Measurements from ENCODE around the gene C11orf24. TPM values are rescaled to one million over a fixed set of nuclear protein-coding genes. Genes with fewer than 3 reads are reported as not detected.
A peak's percentile ranks its signal among the peaks of the same experiment; 100 is the strongest.

Gene C11orf24
- total RNA-seq, 2 experiments from 2014 or later: 8.0 to 8.5 TPM

GRCh38 chr11:68282141-68282860 lies 10.5 kb upstream of the C11orf24 start:
- intact Hi-C loops (cut with DNase I, micrococcal nuclease): no loop called here
- peak; percentile 26 for ATAC-seq (ENCODE audit: poor library complexity)
- POLR2A ChIA-PET: interaction anchor here (1.2 kb wide), 1 partner anchor 10 kb away, joined by 4 read pairs; the partner anchor contains the start of gene C11orf24

GRCh38 chr11:68279676-68280075 lies 7.9 kb upstream of the C11orf24 start:
- Histone ChIP-seq H3K36me3 (ENCODE audit: insufficient read depth, low read length) (no peaks in the 10 kb centered on the region), H3K4me3 (ENCODE audit: low read length) (no peak overlapping the region), H3K4me1 (ENCODE audit: insufficient read depth, low read length) (peaks cover 12% of the 10 kb centered on the region), H3K27ac (ENCODE audit: low read depth in 1 of 2, low read length in 2 of 2) (no peak overlapping the region), H3K27me3 (ENCODE audit: control insufficient read depth in 1 of 2, insufficient read depth in 2 of 2, low read length in 2 of 2) (peaks cover 0 to 2% of the 10 kb centered on the region in 2 experiments), H3K9me3 (ENCODE audit: control insufficient read depth in 1 of 2, insufficient read depth in 1 of 2, low read length in 2 of 2) (no peaks in the 10 kb centered on the region)
- Mint-ChIP-seq H3K4me1 (ENCODE audit: low read depth) (peaks cover 18% of the 10 kb centered on the region), H3K36me3 (ENCODE audit: low read depth) (no peaks in the 10 kb centered on the region), H3K4me3 (no peak overlapping the region), H3K27ac (no peak overlapping the region), H3K27me3 (peaks cover 6% of the 10 kb centered on the region), H3K9me3 (no peaks in the 10 kb centered on the region)
- DNase-seq: no peak
- intact Hi-C loops (cut with DNase I, micrococcal nuclease): no loop called here
- ATAC-seq (ENCODE audit: poor library complexity): no peak
- no peak for TF ChIP-seq CTCF (IDR thresholded peaks at IDR 0.05)
- ChIA-PET CTCF (no interaction called here), POLR2A (interaction anchor here (1.0 kb wide), 1 partner anchor 8 kb away, joined by 4 read pairs; the partner anchor contains the start of gene C11orf24)

More at GRCh38 chr11:68282141-68282860, 10.5 kb upstream of the C11orf24 start:
- Mint-ChIP-seq H3K27me3 (peaks cover 8% of the 10 kb centered on the region), H3K27ac (no peak overlapping the region), H3K4me3 (peak overlapping the region; percentile 44), H3K36me3 (ENCODE audit: low read depth) (no peaks in the 10 kb centered on the region), H3K9me3 (no peaks in the 10 kb centered on the region), H3K4me1 (ENCODE audit: low read depth) (peaks cover 20% of the 10 kb centered on the region)
- Histone ChIP-seq H3K36me3 (ENCODE audit: insufficient read depth, low read length) (no peaks in the 10 kb centered on the region), H3K9me3 (ENCODE audit: control insufficient read depth in 1 of 2, insufficient read depth in 1 of 2, low read length in 2 of 2) (no peaks in the 10 kb centered on the region), H3K4me1 (ENCODE audit: insufficient read depth, low read length) (peaks cover 12% of the 10 kb centered on the region), H3K4me3 (ENCODE audit: low read length) (peak overlapping the region; percentile 11), H3K27ac (ENCODE audit: low read depth in 1 of 2, low read length in 2 of 2) (no peak overlapping the region), H3K27me3 (ENCODE audit: control insufficient read depth in 1 of 2, insufficient read depth in 2 of 2, low read length in 2 of 2) (peaks cover 0 to 2% of the 10 kb centered on the region in 2 experiments)
- no peak for TF ChIP-seq CTCF (IDR thresholded peaks at IDR 0.05)
- CTCF ChIA-PET: no interaction called here
- peak in 6 of 14 experiments; percentile 23 to 54 (median 40) for DNase-seq

DNA sequence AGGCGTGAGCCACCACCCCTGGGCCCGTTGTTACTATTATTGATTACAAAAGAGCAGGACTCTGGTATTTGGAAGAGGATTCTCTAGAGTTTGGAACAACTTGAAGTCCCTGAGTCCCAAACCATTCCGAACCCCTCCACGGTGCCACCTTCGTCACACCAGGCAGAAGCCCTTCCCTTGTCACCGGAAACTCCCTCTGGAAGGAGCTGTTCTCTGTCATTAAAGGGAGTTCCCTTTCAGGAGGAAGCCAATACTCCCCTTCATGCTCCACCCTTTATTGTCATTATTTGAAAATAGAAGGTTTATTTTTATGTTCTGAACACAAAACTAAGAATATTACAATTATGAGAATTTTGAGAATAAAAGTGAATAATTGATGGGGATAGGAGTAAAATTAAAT lies 5.1 kb upstream of the C11orf24 start:
- DNase-seq (no peak), ATAC-seq (ENCODE audit: poor library complexity) (no peak)
- no peak overlapping the region for H3K4me3 Mint-ChIP-seq
- Histone ChIP-seq H3K4me3 (ENCODE audit: low read length) (no peak overlapping the region), H3K36me3 (ENCODE audit: insufficient read depth, low read length) (no peaks in the 10 kb centered on the region), H3K27me3 (ENCODE audit: control insufficient read depth in 1 of 2, insufficient read depth in 2 of 2, low read length in 2 of 2) (no peaks in the 10 kb centered on the region), H3K4me1 (ENCODE audit: insufficient read depth, low read length) (peaks cover 14% of the 10 kb centered on the region), H3K27ac (ENCODE audit: low read depth in 1 of 2, low read length in 2 of 2) (no peak overlapping the region), H3K9me3 (ENCODE audit: control insufficient read depth in 1 of 2, insufficient read depth in 1 of 2, low read length in 2 of 2) (no peaks in the 10 kb centered on the region)
- peaks cover 14% of the 10 kb centered on the region for H3K4me1 Mint-ChIP-seq (ENCODE audit: low read depth)
- intact Hi-C loops (cut with DNase I, micrococcal nuclease): no loop called here
- peaks cover 5% of the 10 kb centered on the region for H3K36me3 Mint-ChIP-seq (ENCODE audit: low read depth)
- no peaks in the 10 kb centered on the region for H3K9me3 Mint-ChIP-seq
- POLR2A ChIA-PET: no interaction called here
- no peaks in the 10 kb centered on the region for H3K27me3 Mint-ChIP-seq
- CTCF ChIA-PET: interaction anchor here (2.1 kb wide), 1 partner anchor 21 kb away, joined by 6 read pairs; no protein-coding TSS in a partner anchor
- no peak for TF ChIP-seq CTCF (IDR thresholded peaks at IDR 0.05)
- no peak overlapping the region for H3K27ac Mint-ChIP-seq
